ENCODE measurements around the gene ARL15. TPM values are rescaled to one million over a fixed set of nuclear protein-coding genes. Genes with fewer than 3 reads are reported as not detected.
A peak's percentile ranks its signal among the peaks of the same experiment; 100 is the strongest.

Gene ARL15
- total and polyA plus RNA-seq, 9 of the 15 experiments (the other 6 are each of a cell fraction or from before 2014, with no cell fraction given) = 18.5 to 80.4 (median 57.0) TPM

GRCh38 chr5:54176066-54176830, 134.1 kb downstream of the ARL15 start (continued):
- no peak for TF ChIP-seq MNT (conservative IDR thresholded peaks at IDR 0.05)

- ATAC-seq (no peak), FAIRE-seq (no peak)
These were observed 137.1 kb downstream of the ARL15 start for GRCh38 chr5:54173251-54173650.

More at GRCh38 chr5:54173251-54173650, 137.1 kb downstream of the ARL15 start:
- BruUV-seq (replicated peaks) = no TSS peak
- H3K9me3 ChIP-seq (replicated peaks; ENCODE audit: control insufficient read depth, insufficient read depth, low read depth, low read length) = no peaks in the 10 kb centered on the region
- 57% methylated on average over 2 of the region's 2 CpGs for WGBS (ENCODE audit: insufficient coverage, low coverage, missing lambda C conversion rate)
- no peak for DNase-seq (ENCODE audit: extremely low read depth in 1 of 4, low spot score in 3 of 4)
- ChIA-PET POLR2A (no interaction called here), CTCF (ENCODE audit: low intra/inter-chr PET ratio) (no interaction called here)
- no peaks in the 10 kb centered on the region for H3K4me1 ChIP-seq (replicated peaks in 1 of 2; ENCODE audit: control insufficient read depth in 2 of 2, insufficient read depth in 2 of 2, low read length in 2 of 2)
- H3K27ac ChIP-seq (ENCODE audit: extremely low read depth, low read depth, low read length) = no peak overlapping the region
- peaks cover 16% of the 10 kb centered on the region; the same call in 1 of the 2 replicates for H4K20me1 ChIP-seq (replicated peaks; ENCODE audit: control insufficient read depth, insufficient read depth, low read length)
- no peak overlapping the region for H2AFZ ChIP-seq (ENCODE audit: low read depth, low read length)
- H3K4me2 ChIP-seq (ENCODE audit: insufficient read depth, low read length) = no peak overlapping the region
- intact Hi-C loops (cut with micrococcal nuclease) = no loop called here
- H3K9me1 ChIP-seq (ENCODE audit: control insufficient read depth, insufficient read depth, low read length) = no peaks in the 10 kb centered on the region
- in situ Hi-C loops (cut with MboI) = no loop called here
- H3K27me3 ChIP-seq (ENCODE audit: control insufficient read depth in 2 of 2, insufficient read depth in 2 of 2, low read length in 2 of 2) = no peaks in the 10 kb centered on the region
- H3K4me3 ChIP-seq = no peak overlapping the region
- H3K36me3 ChIP-seq (ENCODE audit: control insufficient read depth, insufficient read depth, low read length) = peaks cover 8% of the 10 kb centered on the region; the same call in 2 of the 3 replicates
- H3K79me2 ChIP-seq (ENCODE audit: control insufficient read depth, insufficient read depth, low read length) = peaks cover 30% of the 10 kb centered on the region; the same call in 2 of the 3 replicates
- TF ChIP-seq RBM22 (IDR thresholded peaks at IDR 0.05; ENCODE audit: low read depth, low read length, poor library complexity, severe bottlenecking) = no peak
- TF ChIP-seq HDGF (IDR thresholded peaks at IDR 0.05) = no peak
- no peak for TF ChIP-seq THRAP3 (IDR thresholded peaks at IDR 0.05; ENCODE audit: borderline replicate concordance)
- TF ChIP-seq ZBTB1 (CRISPR knock-in tag; IDR thresholded peaks at IDR 0.05; ENCODE audit: borderline replicate concordance, low read depth) = no peak
- no peak for TF ChIP-seq PBX2 (CRISPR knock-in tag; IDR thresholded peaks at IDR 0.05; ENCODE audit: low read depth)
- TF ChIP-seq PBX2 (tag; conservative IDR thresholded peaks at IDR 0.05; ENCODE audit: low read depth) = 0 out of 2 replicates have a peak, but pooled peaks have one; percentile 34
- no peak for TF ChIP-seq SIX5 (IDR thresholded peaks at IDR 0.05; ENCODE audit: borderline replicate concordance in 1 of 2, insufficient read depth in 1 of 2, low read depth in 1 of 2, low read length in 2 of 2)
- no peak for TF ChIP-seq RBFOX2 (IDR thresholded peaks at IDR 0.05; ENCODE audit: low read depth, low read length)
- TF ChIP-seq MEIS2 (IDR thresholded peaks at IDR 0.05; ENCODE audit: partially characterized antibody) = peak; percentile 26
- no peak overlapping the region for H3K9ac ChIP-seq (ENCODE audit: insufficient read depth in 1 of 2, low read depth in 2 of 2, low read length in 2 of 2)

Measured in K562 (cell line).